Muscle of back (tissue), 11 donors: ENCODE data around the gene MPV17L2. TPM values are rescaled to one million over a fixed set of nuclear protein-coding genes. Genes with fewer than 3 reads are reported as not detected.

Experiments
- DNase-seq, 3 donors: peaks; one replicate each; pipeline versions ENCODE4 v3.0.0 to v3.0.0-alpha.2; 2013
- polyA plus RNA-seq, 10 donors: library from polyadenylated mRNA; unstranded; fragments of 120-200 nt; gene quantifications; one replicate each; pipeline ENCODE4 v1.2.1, GENCODE V29; 2013; ENCODE audit not compliant: insufficient read length in 10 of 10

The MPV17L2 gene
- polyA plus RNA-seq, 10 donors: 4.3 to 7.6 (median 5.2) TPM

GRCh38 chr19:18160493-18160970, 32.5 kb upstream of the MPV17L2 start:
- DNase-seq: no peak

DNA sequence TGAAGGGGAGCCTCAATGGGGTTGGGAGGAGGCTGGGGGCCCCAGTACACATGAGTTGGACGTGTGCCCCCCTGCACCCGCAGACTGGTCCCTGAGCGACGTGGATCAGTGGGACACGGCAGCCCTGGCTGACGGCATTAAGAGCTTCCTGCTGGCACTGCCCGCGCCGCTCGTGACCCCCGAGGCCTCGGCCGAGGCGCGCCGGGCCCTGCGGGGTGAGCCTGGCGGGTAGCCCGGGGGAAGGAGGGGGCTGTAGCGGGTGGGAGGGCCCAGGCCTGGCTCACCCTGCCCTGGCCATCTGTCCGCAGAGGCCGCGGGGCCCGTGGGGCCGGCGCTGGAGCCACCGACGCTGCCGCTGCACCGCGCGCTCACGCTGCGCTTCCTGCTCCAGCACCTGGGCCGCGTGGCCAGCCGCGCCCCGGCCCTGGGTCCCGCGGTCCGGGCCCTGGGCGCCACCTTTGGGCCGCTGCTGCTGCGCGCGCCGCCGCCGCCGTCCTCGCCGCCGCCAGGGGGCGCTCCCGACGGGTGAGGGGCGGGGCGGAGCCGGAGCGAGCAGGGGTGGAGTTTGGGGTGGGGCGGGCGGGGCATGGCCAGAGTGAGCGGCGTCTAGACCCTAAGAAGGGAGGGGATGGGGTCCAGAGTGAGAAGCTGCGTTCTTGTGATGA, 31.9 kb upstream of the MPV17L2 start:
- peak; percentile 54 to 78 (median 73) for DNase-seq

GRCh38 chr19:18161636-18162002, 31.4 kb upstream of the MPV17L2 start:
- DNase-seq: no peak

DNA sequence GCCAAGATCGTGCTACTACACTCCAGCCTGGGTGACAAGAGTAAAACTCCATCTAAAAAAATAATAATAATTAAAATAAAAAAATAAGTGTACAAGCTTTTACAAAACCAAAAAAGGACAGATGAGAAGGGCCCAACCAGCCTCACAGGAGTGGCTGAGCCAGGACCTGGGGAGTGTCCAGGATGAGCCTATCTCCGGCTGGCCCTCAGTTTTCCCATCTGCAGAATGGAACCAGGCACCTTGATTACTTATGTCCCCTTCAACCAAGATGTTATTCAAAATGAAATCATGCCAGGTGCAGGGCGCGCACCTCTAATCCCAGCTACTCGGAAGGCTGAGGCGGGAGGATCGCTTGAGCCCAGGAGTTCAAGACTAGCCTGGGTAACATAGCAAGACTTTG, 28.9 kb upstream of the MPV17L2 start:
- no peak for DNase-seq

GRCh38 chr19:18165794-18166544, 27.0 kb upstream of the MPV17L2 start:
- no peak for DNase-seq

GRCh38 chr19:18167011-18167410, 26.0 kb upstream of the MPV17L2 start:
- DNase-seq: no peak

DNA sequence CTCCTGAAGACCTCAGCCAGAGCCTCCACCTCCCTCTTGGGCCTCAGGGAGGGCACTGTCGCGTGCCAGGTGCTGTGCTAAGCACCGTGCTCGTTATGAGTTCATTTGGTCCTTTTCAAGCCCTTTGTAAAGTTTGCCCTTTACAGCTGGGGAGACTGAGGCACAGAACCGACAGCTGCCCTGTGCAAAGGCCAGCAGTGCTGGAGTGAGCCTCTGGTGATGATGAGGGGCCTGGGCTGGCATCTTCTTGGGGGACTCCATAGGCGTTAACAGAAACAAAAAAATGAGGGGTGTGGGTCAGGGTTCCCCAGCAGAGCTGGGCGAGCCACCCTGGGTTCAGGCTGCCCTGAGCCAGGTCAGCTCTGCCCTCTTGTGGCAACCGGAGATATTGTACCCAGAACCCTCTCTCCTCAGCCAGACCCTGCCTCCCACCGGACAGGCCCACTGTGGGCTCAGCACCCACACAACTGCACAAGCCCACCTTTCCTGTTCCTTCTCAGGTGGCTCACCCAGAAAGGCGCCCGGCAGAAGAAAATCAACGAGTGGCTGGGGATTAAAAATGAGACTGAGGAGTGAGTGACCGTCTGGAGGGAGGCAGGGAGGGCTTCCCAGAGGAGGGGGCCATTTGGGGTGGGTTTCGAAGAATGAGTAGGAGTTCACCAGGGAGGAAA, 24.9 kb upstream of the MPV17L2 start:
- DNase-seq: peak in 2 of 3 donors; percentile 43 to 51

GRCh38 chr19:18168673-18169381, 24.2 kb upstream of the MPV17L2 start:
- no peak for DNase-seq

DNA sequence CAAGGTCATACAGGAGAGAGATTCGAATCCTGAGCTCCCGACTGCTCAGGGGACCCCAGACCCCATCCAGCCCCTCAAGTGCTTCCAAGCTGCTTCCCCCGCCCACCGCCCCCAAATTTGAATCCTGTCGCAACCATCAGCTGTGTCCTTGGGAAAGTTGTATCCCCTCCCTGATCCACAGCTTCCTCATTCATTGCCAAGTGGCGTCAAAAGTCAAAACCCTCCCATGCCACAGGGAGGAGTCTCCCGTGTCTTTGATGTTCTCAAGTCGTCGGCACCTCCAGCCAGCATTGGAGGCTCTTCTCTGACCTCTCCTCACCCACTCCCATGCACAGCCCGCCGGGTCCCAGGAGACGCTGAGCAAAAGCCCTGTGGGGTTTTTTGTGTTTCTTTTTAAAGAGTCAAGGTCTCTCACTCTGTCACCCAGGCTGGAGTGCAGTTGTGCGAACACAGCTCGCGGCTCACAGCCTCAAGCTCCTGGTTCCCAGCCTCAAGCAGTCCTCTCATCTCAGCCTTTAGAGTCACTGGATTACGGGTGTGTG, 22.2 kb upstream of the MPV17L2 start:
- DNase-seq: peak in 1 of 3 donors; percentile 48

- no peak for DNase-seq
These were observed 21.3 kb upstream of the MPV17L2 start for GRCh38 chr19:18171605-18172327.

DNA sequence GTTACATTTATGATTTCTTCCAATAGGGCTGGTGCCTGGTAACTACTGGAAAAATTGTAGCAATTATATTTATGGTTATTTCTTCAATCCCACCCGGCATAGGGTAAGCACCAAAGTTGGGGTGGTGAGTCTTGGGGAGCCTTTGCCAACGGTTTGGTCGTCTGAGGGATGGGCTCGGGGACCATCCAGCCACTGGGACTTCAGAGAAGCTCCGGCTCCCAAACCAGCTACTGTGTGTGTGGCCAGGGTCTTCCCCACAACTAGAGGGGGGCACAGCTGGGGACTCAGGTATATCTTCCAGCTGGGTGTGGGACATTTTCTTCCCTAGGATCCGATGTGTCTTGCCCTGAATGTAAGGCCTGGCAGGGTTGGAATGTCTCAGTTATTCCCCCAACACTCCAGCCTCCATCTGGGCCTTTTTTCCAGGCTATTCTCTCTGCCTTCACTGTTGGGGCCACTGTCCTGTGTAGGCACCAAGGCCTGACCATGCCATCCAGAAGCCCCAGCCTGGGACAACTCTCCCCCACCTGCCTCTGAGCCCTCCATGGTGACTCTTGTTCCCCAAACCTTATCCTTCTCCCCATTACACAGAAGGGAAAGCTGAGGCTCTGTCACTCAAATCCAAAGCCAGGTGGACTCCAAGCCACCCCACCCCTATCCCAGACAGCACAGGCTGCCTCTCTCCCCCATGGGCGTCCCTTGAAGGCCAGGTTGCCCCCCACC, 20.5 kb upstream of the MPV17L2 start:
- DNase-seq: no peak

GRCh38 chr19:18173054-18173571, 19.9 kb upstream of the MPV17L2 start:
- DNase-seq: no peak

- DNase-seq: peak in 2 of 3 donors; percentile 44 to 76
These were observed 19.3 kb upstream of the MPV17L2 start, which contains the start of gene IFI30 for GRCh38 chr19:18173572-18174288. TSS of gene IFI30 (plus strand) at chr19:18173813. CDS start at chr19:18173842, 29 bp downstream.

- DNase-seq: no peak
These were observed 18.0 kb upstream of the MPV17L2 start for GRCh38 chr19:18174983-18175382.

DNA sequence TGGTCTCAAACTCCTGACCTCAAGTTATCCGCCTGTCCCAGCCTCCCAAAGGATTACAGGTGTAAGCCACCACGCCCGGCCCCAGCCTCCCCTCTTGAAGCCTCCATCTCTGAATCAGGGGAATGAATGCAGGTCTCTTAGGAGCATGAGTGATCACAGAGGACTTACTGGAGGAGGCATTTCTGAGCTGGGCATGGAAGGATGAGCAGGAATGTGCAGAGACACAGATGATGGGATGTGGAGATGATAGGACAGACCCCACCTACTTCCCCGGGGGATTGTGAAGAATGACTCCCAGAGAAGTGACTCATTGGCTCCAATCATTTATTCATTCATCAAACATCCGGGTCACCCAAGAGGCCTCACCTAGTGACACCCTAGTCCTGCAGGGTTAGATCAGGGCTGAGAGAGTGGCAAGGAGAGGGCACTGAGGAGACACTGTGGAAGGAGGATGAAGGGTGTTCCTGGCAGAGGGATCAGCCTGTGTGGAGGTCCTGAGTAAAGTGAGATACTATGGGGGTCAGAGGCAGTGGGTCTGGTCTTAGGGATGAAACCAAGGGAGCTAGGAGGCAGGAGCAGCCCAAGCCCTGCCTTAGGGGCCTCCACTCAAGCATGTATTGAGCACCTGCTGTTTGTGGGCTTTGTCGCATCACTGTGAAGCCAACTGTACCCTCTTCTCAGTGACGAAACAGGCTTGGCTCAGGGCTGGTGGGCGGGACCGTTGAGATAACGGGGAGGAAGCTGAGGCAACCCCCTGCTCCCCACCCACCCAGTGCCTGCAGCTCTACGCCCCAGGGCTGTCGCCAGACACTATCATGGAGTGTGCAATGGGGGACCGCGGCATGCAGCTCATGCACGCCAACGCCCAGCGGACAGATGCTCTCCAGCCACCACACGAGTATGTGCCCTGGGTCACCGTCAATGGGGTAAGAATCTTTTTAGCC, 16.4 kb upstream of the MPV17L2 start:
- DNase-seq: no peak

GRCh38 chr19:18179957-18180356, 13.1 kb upstream of the MPV17L2 start:
- no peak for DNase-seq

- DNase-seq: no peak
These were observed 9.5 kb upstream of the MPV17L2 start for GRCh38 chr19:18183529-18183928.

GRCh38 chr19:18185538-18185937, 7.5 kb upstream of the MPV17L2 start:
- DNase-seq: no peak
